ENCODE measurements around the gene ALDH1A2.
A peak's percentile ranks its signal among the peaks of the same experiment; 100 is the strongest.
"Not testable (repeated sequence)": the region's sequence is repeated elsewhere in the genome, so short reads cannot be mapped to it uniquely, and the experiment has no call there.

The ALDH1A2 gene

GRCh38 chr15:58081456-58081855 lies 15.9 kb upstream of the ALDH1A2 start:
- TF ChIP-seq CTCF (conservative IDR thresholded peaks at IDR 0.05): no peak
- no peak overlapping the region for H3K27ac ChIP-seq

- H3K27ac ChIP-seq: not testable (repeated sequence)
These were observed 15.4 kb upstream of the ALDH1A2 start for GRCh38 chr15:58080959-58081358.

- no peak overlapping the region for H3K27ac ChIP-seq
- TF ChIP-seq CTCF (conservative IDR thresholded peaks at IDR 0.05): no peak
These were observed 14.9 kb upstream of the ALDH1A2 start for GRCh38 chr15:58080398-58080797.

- TF ChIP-seq CTCF (conservative IDR thresholded peaks at IDR 0.05): no peak
- H3K27ac ChIP-seq: no peak overlapping the region
These were observed 13.1 kb upstream of the ALDH1A2 start for GRCh38 chr15:58078591-58078990.

GRCh38 chr15:58077427-58077826 lies 11.9 kb upstream of the ALDH1A2 start:
- H3K27ac ChIP-seq: no peak overlapping the region
- TF ChIP-seq CTCF (conservative IDR thresholded peaks at IDR 0.05): peak; percentile 76

- no peak overlapping the region for H3K27ac ChIP-seq
- no peak for TF ChIP-seq CTCF (conservative IDR thresholded peaks at IDR 0.05)
These were observed 8.9 kb upstream of the ALDH1A2 start for GRCh38 chr15:58074452-58074851.

- peak; percentile 96 for TF ChIP-seq CTCF (conservative IDR thresholded peaks at IDR 0.05)
- no peak overlapping the region for H3K27ac ChIP-seq
These were observed 5.4 kb upstream of the ALDH1A2 start for GRCh38 chr15:58070801-58071418.

- no peak overlapping the region for H3K27ac ChIP-seq
- no peak for TF ChIP-seq CTCF (conservative IDR thresholded peaks at IDR 0.05)
These were observed 3.5 kb upstream of the ALDH1A2 start for GRCh38 chr15:58069008-58069407.

Measured in VCaP (cell line).